ENCODE data around the gene CYTH4.

- TF ChIP-seq SP1 (IDR thresholded peaks at IDR 0.05) (no peak), FOXA1 (IDR thresholded peaks at IDR 0.05) (no peak), LEF1 (IDR thresholded peaks at IDR 0.05; ENCODE audit: borderline replicate concordance) (no peak), ARNT (IDR thresholded peaks at IDR 0.05) (no peak), PKNOX1 (IDR thresholded peaks at IDR 0.05) (no peak), BHLHE40 (IDR thresholded peaks at IDR 0.05; ENCODE audit: borderline replicate concordance) (no peak), SUZ12 (IDR thresholded peaks at IDR 0.05) (no peak)
Observed at GRCh38 chr22:37275134-37275533, 7.2 kb upstream of the CYTH4 start.
